GM19023 (cell line): ENCODE measurements around the gene THAP12.

Experiments
- ATAC-seq: cut with Tn5 transposase; IDR thresholded peaks from one replicate; pipeline ENCODE4 v1.9.1; 2021; ENCODE audit warnings: mild to moderate bottlenecking, moderate library complexity; ENCODE audit not compliant: unreplicated experiment

Gene THAP12

GRCh38 chr11:76307978-76308747 lies 72.8 kb downstream of the THAP12 start:
- no peak for ATAC-seq

GRCh38 chr11:76307396-76307795 lies 73.5 kb downstream of the THAP12 start:
- no peak for ATAC-seq

DNA sequence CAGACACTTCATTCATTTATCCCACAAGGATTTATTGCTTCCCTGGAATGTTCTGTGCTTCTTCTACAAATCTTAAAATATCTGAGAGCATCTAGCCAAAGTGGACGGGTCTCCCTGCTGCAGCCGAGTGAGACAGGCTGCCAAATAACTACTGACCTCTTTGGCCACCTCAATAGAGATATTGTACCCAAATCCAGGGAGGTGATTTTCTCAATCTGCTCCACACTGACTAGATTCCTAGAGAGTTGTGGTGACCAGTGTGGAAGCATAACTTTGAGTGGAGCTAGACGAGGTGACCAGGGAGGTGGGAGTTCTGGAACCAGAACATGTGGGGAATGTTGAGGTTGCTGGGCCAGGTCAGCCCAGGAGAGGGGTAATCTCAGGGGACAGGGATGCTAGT lies 77.5 kb downstream of the THAP12 start:
- ATAC-seq = no peak

GRCh38 chr11:76302996-76303395 lies 77.9 kb downstream of the THAP12 start:
- ATAC-seq = no peak
